ENCODE measurements around the gene SEMA4B. TPM values are rescaled to one million over a fixed set of nuclear protein-coding genes. Genes with fewer than 3 reads are reported as not detected.
A peak's percentile ranks its signal among the peaks of the same experiment; 100 is the strongest.

SEMA4B gene
- total and polyA plus RNA-seq, 7 experiments from 2014 or later = 5.6 to 31.0 (median 19.4) TPM

DNA sequence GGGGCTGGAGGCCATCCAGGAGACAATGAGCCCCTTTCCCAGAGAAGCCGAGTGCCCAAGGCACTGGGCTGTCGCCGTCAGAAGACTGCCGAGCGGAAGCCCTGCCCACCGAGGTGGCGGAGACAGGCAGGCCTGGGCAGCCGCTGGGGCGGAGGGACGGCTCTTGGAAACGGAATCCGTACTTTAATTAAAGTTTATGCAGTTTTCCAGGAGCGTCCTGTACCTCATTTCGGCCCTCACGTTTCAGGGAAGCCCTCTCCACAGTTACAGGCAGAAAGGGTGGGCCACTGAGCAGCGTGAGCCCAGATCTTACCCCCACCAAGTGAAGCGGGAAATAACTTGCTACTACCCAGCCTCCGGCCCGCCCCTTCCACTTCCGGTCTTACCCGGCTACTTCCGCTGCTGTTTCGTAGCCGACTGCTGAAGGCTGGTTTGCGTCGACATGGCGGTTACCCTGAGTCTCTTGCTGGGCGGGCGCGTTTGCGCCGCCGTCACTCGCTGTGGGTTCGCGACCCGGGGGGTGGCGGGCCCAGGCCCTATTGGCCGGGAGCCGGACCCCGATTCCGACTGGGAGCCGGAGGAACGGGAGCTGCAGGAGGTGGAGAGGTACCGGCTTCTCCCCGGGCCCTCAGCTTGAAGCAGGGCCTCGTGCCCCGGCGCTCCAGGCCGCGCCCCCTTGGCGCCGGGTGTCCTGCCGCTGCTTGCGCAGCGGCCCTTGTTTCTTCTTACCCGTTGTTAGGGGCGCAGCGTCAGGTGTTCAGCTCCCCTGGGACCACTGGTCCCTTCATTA, 64.3 kb downstream of the SEMA4B start, which contains the start of gene NGRN:
NGRN (plus strand) TSS at position 402 of the 790 bp plus-strand sequence; CDS start at position 443, 41 bp downstream.
- Mint-ChIP-seq H3K9me3 (no peaks in the 10 kb centered on the region), H3K4me1 (peaks cover 22 to 60% (median 48%) of the 10 kb centered on the region in 7 donors), H3K27me3 (no peaks in the 10 kb centered on the region), H3K27ac (peak within 1 kb of the TSS; percentile 98 to 100 (median 99)), H3K4me3 (peak within 1 kb of the TSS; percentile 95 to 99 (median 97)), H3K36me3 (peaks cover 6 to 23% (median 19%) of the 10 kb centered on the region in 5 donors)
- ATAC-seq = peak; percentile 94
- H3K27me3 ChIP-seq (ENCODE audit: control insufficient read depth in 2 of 2, insufficient read depth in 2 of 2, low read length in 2 of 2) = no peaks in the 10 kb centered on the region
- peak within 1 kb of the TSS; percentile 84 for H3K4me3 ChIP-seq (ENCODE audit: low read length)
- peaks cover 0 to 12% (median 0%) of the 10 kb centered on the region in 3 experiments for H3K36me3 ChIP-seq (ENCODE audit: control insufficient read depth in 2 of 3, insufficient read depth in 3 of 3, low read length in 3 of 3)
- peak within 1 kb of the TSS; percentile 96 for H3K27ac ChIP-seq (ENCODE audit: low read depth, low read length)
- ChIA-PET POLR2A (interaction anchor here (0.7 to 4.0 kb wide), 7 partner anchors 11 to 163 kb away, joined by 3 to 61 read pairs (median 5); partner anchors contain the start of genes CIB1, GDPGP1, IDH2 and SEMA4B), CTCF (no interaction called here)
- intact Hi-C loops (cut with micrococcal nuclease) = loop anchor here (1.0 to 10.0 kb wide), 11 partner anchors 11 to 669 kb away; partner anchors contain the start of genes GDPGP1 (in 2 of the 2), TTLL13 (in 2 of the 2), AP3S2 (in 1 of the 2) and BLM (in 1 of the 2)
- no peaks in the 10 kb centered on the region for H3K9me3 ChIP-seq (ENCODE audit: control insufficient read depth in 2 of 3, low read length in 3 of 3)
- H3K4me1 ChIP-seq (ENCODE audit: control insufficient read depth in 2 of 2, insufficient read depth in 2 of 2, low read length in 2 of 2) = peaks cover 36 to 40% of the 10 kb centered on the region in 2 donors
- peak; percentile 81 to 96 (median 93) for DNase-seq

DNA sequence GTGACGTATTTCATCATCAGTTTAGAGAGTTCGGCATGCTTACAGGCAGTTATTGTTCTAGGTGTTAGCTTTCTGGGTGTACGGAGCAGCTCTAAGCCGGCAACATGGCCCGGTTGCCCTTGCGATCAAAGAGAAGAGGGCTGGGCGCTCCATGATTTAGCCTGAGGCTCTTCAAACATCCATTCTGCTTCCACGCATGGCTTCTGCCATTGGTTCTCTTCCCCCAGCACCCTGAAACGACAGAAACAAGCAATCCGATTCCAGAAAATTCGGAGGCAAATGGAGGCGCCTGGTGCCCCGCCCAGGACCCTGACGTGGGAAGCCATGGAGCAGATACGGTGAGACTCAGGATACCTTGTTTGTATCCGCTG, 64.9 kb downstream of the SEMA4B start:
- Histone ChIP-seq H3K4me3 (ENCODE audit: low read length) (peak overlapping the region; percentile 84), H3K36me3 (ENCODE audit: control insufficient read depth in 2 of 3, insufficient read depth in 3 of 3, low read length in 3 of 3) (peaks cover 0 to 18% (median under 1%) of the 10 kb centered on the region in 3 experiments), H3K9me3 (ENCODE audit: control insufficient read depth in 2 of 3, low read length in 3 of 3) (no peaks in the 10 kb centered on the region), H3K4me1 (ENCODE audit: control insufficient read depth in 2 of 2, insufficient read depth in 2 of 2, low read length in 2 of 2) (peaks cover 38 to 40% of the 10 kb centered on the region in 2 donors), H3K27ac (ENCODE audit: low read depth, low read length) (peak overlapping the region; percentile 96), H3K27me3 (ENCODE audit: control insufficient read depth in 2 of 2, insufficient read depth in 2 of 2, low read length in 2 of 2) (no peaks in the 10 kb centered on the region)
- peak overlapping the region; percentile 98 to 100 (median 99) for H3K27ac Mint-ChIP-seq
- CTCF ChIA-PET = no interaction called here
- H3K4me1 Mint-ChIP-seq = peaks cover 27 to 65% (median 53%) of the 10 kb centered on the region in 7 donors
- no peaks in the 10 kb centered on the region for H3K27me3 Mint-ChIP-seq
- H3K9me3 Mint-ChIP-seq = no peaks in the 10 kb centered on the region
- ATAC-seq (peak; percentile 48), DNase-seq (peak in 3 of 9 donors; percentile 24 to 64 (median 58))
- H3K36me3 Mint-ChIP-seq = peaks cover 6 to 25% (median 20%) of the 10 kb centered on the region in 5 donors
- H3K4me3 Mint-ChIP-seq = peak overlapping the region; percentile 95 to 99 (median 97)
- intact Hi-C loops (cut with micrococcal nuclease) = loop anchor here in 1 of 2 donors (1.0 to 10.0 kb wide), 2 partner anchors 10 to 371 kb away; partner anchors contain the start of gene AP3S2
- POLR2A ChIA-PET = interaction anchor here (0.7 to 4.0 kb wide), 8 partner anchors 10 to 163 kb away, joined by 3 to 61 read pairs (median 5); partner anchors contain the start of genes CIB1, GDPGP1, IDH2 and SEMA4B

DNA sequence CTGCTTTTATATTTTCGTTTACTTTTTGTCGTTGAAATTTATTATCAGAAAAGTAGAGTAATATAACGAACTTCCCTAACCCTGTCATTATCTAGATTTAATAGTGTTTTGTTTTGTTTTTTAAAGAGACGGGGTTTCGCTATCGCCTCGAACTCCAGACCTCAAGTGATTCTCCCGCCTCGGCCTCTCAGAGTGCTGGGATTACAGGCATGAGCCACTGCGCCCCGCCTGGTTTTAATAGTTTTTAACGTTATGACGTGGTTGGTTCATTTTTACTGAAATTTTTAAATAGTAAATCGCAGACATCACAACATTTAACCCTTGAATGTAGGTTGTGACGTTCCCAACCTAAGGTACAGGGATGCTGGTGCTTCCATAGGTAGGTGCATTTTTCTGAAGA, 65.4 kb downstream of the SEMA4B start:
- Histone ChIP-seq H3K27ac (ENCODE audit: low read depth, low read length) (peak overlapping the region; percentile 96), H3K27me3 (ENCODE audit: control insufficient read depth in 2 of 2, insufficient read depth in 2 of 2, low read length in 2 of 2) (no peaks in the 10 kb centered on the region), H3K4me3 (ENCODE audit: low read length) (peak overlapping the region; percentile 84), H3K4me1 (ENCODE audit: control insufficient read depth in 2 of 2, insufficient read depth in 2 of 2, low read length in 2 of 2) (peaks cover 38 to 40% of the 10 kb centered on the region in 2 donors), H3K36me3 (ENCODE audit: control insufficient read depth in 2 of 3, insufficient read depth in 3 of 3, low read length in 3 of 3) (peaks cover 3 to 22% (median 5%) of the 10 kb centered on the region in 3 experiments), H3K9me3 (ENCODE audit: control insufficient read depth in 2 of 3, low read length in 3 of 3) (no peaks in the 10 kb centered on the region)
- peak overlapping the region; percentile 98 to 100 (median 99) for H3K27ac Mint-ChIP-seq
- peaks cover 31 to 70% (median 58%) of the 10 kb centered on the region in 7 donors for H3K4me1 Mint-ChIP-seq
- DNase-seq = peak in 2 of 9 donors; percentile 11 to 13
- ATAC-seq = no peak
- H3K9me3 Mint-ChIP-seq = no peaks in the 10 kb centered on the region
- H3K36me3 Mint-ChIP-seq = peaks cover 11 to 29% (median 22%) of the 10 kb centered on the region in 5 donors
- no peaks in the 10 kb centered on the region for H3K27me3 Mint-ChIP-seq
- POLR2A ChIA-PET = interaction anchor here (0.6 to 4.0 kb wide), 10 partner anchors 10 to 164 kb away, joined by 3 to 61 read pairs (median 4); partner anchors contain the start of genes CIB1, GDPGP1, IDH2 and SEMA4B
- peak overlapping the region; percentile 95 to 99 (median 97) for H3K4me3 Mint-ChIP-seq
- CTCF ChIA-PET = no interaction called here
- intact Hi-C loops (cut with micrococcal nuclease) = loop anchor here in 1 of 2 donors (1.0 to 10.0 kb wide), 2 partner anchors 10 to 372 kb away; partner anchors contain the start of gene AP3S2

DNA sequence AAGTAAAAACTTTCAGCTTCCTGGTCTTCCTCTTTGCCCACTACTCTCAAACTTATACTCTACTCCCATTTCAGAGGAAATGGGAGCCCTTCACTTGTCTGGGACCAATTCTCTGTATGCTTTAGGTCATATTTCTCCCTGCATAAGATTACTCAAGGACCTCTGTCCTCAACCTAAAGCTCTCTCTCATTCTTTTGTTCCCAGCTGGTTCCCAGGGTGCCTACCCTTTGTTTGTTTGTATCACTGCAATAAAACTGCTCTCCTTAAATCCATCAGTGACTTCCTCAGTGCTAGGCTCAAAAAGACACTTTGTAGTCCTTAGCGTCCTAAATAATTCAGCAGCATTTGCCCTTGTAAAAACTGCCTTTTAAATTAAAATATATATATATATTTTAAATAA, 67.3 kb downstream of the SEMA4B start:
- Histone ChIP-seq H3K9me3 (ENCODE audit: control insufficient read depth in 2 of 3, low read length in 3 of 3) (no peaks in the 10 kb centered on the region), H3K27me3 (ENCODE audit: control insufficient read depth in 2 of 2, insufficient read depth in 2 of 2, low read length in 2 of 2) (no peaks in the 10 kb centered on the region), H3K4me3 (ENCODE audit: low read length) (no peak overlapping the region), H3K27ac (ENCODE audit: low read depth, low read length) (no peak overlapping the region), H3K36me3 (ENCODE audit: control insufficient read depth in 2 of 3, insufficient read depth in 3 of 3, low read length in 3 of 3) (peaks cover 12 to 42% (median 14%) of the 10 kb centered on the region in 3 experiments), H3K4me1 (ENCODE audit: control insufficient read depth in 2 of 2, insufficient read depth in 2 of 2, low read length in 2 of 2) (peaks cover 38 to 40% of the 10 kb centered on the region in 2 donors)
- Mint-ChIP-seq H3K4me3 (peak overlapping the region; percentile 58 to 99 (median 91)), H3K9me3 (no peaks in the 10 kb centered on the region), H3K27ac (peak overlapping the region; percentile 26 to 83 (median 73)), H3K36me3 (peaks cover 15 to 41% (median 25%) of the 10 kb centered on the region in 5 donors), H3K4me1 (peaks cover 45 to 84% (median 71%) of the 10 kb centered on the region in 7 donors), H3K27me3 (no peaks in the 10 kb centered on the region)
- ATAC-seq = no peak
- no peak for DNase-seq
- intact Hi-C loops (cut with micrococcal nuclease) = loop anchor here in 1 of 2 donors (10.0 kb wide), 1 partner anchor 374 kb away; the partner anchor contains the start of gene AP3S2
- ChIA-PET POLR2A (interaction anchor here (0.5 to 4.0 kb wide), 4 partner anchors 36 to 195 kb away, joined by 3 to 61 read pairs (median 4); partner anchors contain the start of genes CIB1, GDPGP1 and SEMA4B), CTCF (interaction anchor here (1.5 kb wide), 1 partner anchor 33 kb away, joined by 3 read pairs; no protein-coding TSS in a partner anchor)

DNA sequence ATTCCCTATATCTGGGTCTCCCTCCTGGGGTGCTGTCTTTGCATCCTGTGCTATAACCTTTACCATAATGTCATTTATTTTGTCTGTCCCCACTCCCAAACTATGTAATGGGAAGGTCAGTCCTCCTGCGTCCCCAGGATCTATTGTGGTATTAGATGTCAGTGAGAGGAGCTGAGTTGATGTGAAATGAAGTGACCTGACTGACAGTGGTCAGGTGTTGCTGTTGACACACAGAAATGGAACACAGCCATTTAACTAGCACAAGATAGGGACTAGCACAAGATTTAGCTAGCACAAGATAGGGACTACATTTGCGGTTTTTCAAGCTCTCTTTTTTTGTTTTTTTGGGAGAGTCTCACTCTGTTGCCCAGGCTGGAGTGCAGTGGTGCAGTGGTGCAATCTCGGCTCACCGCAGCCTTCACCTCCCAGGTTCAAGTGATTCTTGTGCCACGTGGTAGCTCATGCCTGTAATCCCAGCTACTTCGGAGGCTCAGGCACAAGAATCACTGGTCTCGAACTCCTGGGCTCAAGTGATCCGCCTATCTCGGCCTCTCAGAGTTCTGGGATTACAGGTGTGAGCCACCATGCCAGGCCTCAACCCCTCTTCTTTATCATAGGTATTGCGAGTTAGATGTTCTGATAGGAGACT, 69.5 kb downstream of the SEMA4B start:
- Histone ChIP-seq H3K27me3 (ENCODE audit: control insufficient read depth in 2 of 2, insufficient read depth in 2 of 2, low read length in 2 of 2) (no peaks in the 10 kb centered on the region), H3K9me3 (ENCODE audit: control insufficient read depth in 2 of 3, low read length in 3 of 3) (no peaks in the 10 kb centered on the region), H3K36me3 (ENCODE audit: control insufficient read depth in 2 of 3, insufficient read depth in 3 of 3, low read length in 3 of 3) (peaks cover 12 to 50% (median 14%) of the 10 kb centered on the region in 3 experiments), H3K4me1 (ENCODE audit: control insufficient read depth in 2 of 2, insufficient read depth in 2 of 2, low read length in 2 of 2) (peaks cover 31 to 32% of the 10 kb centered on the region in 2 donors), H3K4me3 (ENCODE audit: low read length) (no peak overlapping the region), H3K27ac (ENCODE audit: low read depth, low read length) (peak overlapping the region; percentile 42)
- Mint-ChIP-seq H3K4me3 (peak overlapping the region in 9 of 10 donors; percentile 14 to 99 (median 61)), H3K27ac (peak overlapping the region in 7 of 9 donors; percentile 14 to 84 (median 82)), H3K27me3 (no peaks in the 10 kb centered on the region), H3K4me1 (peaks cover 43 to 82% (median 66%) of the 10 kb centered on the region in 7 donors), H3K9me3 (peaks cover 0 to 3% (median 0%) of the 10 kb centered on the region in 11 donors), H3K36me3 (peaks cover 20 to 48% (median 31%) of the 10 kb centered on the region in 5 donors)
- CTCF ChIA-PET = interaction anchor here (0.5 to 1.7 kb wide), 3 partner anchors 12 to 238 kb away, joined by 3 to 8 read pairs (median 3); no protein-coding TSS in a partner anchor
- POLR2A ChIA-PET = interaction anchor here (0.7 to 0.8 kb wide), 2 partner anchors 37 to 39 kb away, joined by 3 to 4 read pairs; partner anchors contain the start of genes CIB1 and GDPGP1
- DNase-seq (no peak), ATAC-seq (no peak)
- intact Hi-C loops (cut with micrococcal nuclease) = no loop called here
